ENCODE data around the gene TOB1.

TOB1 gene

DNA sequence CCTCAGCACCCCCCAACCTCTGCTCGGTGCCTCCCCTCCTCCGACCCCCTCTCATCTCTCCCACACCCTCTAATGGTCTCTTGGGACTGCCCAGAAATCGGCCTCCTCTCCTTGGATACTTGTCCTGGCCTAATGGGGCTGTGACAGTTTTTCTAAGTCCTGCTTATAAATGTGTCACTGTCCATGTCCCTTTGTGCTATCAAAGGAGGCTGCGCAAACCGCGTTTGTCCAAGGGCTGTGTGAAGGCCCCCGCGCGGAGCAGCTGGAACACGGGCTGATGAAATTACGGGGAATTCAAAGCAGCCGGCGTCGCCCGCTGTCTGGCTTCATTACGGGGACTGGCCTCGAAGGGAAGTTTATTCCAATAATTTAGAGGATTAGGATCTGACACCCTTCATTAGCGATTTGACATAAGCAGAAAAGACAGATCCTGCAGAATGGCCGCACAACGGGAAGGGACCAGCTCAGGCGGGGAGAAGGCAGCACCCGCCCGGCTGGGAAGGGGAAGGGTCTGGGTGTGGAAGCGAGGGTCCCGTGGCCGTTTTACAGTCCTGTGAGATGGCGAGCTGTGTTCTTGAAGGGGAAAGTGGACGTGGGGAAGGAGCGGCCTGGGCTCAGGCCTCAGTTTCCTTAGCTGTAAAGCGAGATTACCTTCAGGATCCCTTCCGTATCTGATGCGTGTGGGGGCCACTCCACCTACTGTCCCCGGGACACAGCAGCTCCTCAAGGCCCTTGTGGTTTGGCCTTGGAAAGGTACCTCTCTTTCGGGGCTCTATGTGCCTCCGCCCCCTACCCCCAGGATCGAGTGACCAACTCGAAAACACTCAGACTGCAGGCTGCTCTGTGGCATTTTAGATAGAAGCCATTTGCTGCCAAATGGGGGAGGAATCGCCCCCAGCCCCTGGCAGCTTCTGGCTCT is 32.4 kb downstream of the TOB1 start:
- DNase-seq (ENCODE audit: extremely low read depth in 1 of 2, low read depth in 1 of 2): no peak

DNA sequence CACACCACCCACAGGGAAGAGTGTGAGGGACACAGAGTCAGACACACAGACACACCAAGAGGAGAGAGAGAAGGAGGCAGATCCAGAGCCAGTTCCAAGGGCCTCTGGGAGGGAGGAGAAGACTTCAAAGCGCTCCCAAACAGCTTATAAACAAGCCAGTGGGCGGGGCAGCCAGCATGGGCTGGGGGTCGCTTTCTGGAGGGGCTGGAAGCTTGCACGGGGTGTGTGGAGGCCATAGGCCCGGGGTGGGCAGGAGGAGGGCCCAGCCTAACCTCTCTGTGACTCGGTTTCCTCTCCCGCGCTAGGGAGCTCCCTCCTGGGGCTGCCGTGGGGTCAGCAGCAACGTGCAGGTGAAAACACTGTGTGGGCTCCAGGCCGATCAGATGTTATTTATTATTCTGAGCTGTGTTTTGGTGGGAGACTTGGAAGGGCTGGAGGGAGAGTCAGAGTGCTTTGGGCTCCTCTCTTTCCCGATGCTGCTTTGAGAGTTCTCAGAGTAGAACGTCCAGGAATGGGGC is 33.2 kb downstream of the TOB1 start:
- DNase-seq (ENCODE audit: extremely low read depth in 1 of 2, low read depth in 1 of 2): no peak

DNA sequence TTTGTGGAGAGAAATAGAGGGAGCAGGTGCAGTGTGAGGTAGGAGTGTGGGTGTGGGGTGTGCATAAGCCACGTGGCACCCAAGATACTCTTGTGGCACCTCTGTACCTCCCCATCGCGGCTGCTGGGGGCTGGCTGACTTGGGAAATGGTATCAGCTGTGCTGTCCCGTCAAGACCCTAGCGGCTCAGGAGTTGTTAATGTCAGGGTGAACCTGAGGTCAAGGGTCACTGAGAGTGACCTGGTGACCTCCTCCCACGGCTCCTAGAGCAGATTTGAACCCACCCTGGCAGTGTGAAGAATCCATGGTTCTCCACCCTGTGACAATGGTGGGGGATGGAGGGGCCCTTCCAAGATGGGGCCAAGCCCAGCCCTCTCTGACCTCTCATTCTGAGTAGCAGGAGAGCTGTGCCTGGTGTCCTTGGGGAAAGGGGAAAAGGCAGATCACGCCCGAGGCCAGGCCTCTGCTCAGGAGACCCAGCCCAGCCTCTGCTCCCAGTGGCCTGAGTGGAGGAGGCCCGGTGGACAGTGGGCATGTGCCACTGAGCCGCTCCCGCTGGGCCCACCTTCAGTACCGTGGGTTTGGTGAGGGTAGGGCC is 33.8 kb downstream of the TOB1 start:
- DNase-seq (ENCODE audit: extremely low read depth in 1 of 2, low read depth in 1 of 2): no peak

DNA sequence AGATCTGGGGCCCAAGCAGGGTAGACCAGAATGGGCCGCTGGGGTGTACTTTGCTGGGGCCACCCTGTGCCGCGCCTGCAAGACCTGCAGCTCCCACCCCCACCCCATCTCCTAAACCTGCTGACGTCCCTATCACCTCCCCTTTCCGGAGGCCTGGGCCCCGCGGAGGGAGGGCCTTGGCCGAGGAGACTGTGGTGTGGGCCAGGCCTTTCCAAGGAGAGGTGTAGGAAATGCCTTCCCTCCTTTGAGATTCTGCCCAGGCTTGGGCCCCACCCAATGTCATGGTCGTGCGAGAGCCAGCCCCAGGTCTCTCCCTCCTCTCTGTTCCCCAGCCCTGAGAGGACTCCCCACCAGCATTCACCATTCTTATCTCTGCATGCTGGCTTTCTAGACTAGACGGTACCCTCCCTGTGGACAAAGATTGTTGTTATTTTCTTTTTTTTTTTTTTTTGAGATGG is 34.7 kb downstream of the TOB1 start:
- no peak for DNase-seq (ENCODE audit: extremely low read depth in 1 of 2, low read depth in 1 of 2)

DNA sequence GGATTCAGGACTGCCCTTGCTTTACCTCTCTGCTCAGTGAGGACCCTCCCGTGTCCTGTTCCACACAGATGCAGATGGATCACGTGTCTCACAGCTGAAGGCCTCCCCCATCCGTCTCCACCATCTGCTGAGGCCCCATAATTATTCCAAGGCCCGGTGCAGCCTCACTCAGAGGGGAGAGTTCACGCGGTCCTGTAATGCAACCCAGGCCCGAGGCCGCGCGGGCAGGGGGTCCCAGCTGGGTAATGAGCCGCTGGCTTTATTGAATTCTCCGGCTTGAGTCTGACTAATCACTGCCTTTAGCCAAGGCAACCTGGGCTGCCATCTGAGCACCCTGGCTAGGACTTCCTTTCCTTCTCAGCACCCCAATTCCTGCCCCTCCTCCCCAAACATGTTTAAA is 35.2 kb downstream of the TOB1 start:
- no peak for DNase-seq (ENCODE audit: extremely low read depth in 1 of 2, low read depth in 1 of 2)

DNA sequence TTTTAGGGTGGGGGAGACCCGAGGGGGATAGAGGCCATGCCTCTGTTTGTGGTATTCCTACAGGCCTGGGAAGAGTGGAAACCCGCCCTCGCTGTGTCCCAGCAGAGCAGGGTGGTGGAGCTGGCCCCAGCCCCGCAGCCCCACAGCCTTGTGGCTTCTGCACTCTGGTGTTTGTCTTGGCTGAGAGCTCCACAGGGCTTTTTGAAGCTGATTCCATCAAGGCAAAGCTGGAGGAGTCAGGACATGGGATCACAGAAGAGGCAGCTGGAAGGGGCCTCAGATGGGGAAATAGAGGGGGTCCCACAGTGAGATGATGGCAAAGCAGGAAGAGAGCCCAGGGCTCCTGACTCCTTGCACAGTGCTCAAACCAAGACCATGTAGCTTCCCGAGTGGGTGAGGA is 35.8 kb downstream of the TOB1 start:
- no peak for DNase-seq (ENCODE audit: extremely low read depth in 1 of 2, low read depth in 1 of 2)

DNA sequence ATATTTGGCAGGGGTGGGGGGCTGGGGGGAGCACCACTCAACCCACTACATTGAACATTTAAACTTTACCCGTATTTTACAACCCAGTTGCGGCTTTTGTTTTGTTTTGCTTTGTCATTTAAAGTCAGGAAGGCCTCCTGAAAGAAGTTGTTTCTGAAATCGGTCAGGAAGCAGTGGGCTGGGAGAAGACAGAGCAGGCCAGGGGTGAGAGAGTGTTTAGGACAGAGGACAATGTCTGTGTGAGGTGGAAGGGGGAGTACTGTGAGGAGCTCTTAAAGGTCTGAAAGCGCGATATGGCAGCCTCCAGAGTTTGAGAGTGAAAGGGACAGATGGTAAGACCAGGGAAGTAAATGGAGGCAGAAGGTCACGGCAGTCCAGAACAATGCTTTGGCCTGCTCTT is 36.8 kb downstream of the TOB1 start:
- DNase-seq (ENCODE audit: extremely low read depth in 1 of 2, low read depth in 1 of 2): no peak

DNA sequence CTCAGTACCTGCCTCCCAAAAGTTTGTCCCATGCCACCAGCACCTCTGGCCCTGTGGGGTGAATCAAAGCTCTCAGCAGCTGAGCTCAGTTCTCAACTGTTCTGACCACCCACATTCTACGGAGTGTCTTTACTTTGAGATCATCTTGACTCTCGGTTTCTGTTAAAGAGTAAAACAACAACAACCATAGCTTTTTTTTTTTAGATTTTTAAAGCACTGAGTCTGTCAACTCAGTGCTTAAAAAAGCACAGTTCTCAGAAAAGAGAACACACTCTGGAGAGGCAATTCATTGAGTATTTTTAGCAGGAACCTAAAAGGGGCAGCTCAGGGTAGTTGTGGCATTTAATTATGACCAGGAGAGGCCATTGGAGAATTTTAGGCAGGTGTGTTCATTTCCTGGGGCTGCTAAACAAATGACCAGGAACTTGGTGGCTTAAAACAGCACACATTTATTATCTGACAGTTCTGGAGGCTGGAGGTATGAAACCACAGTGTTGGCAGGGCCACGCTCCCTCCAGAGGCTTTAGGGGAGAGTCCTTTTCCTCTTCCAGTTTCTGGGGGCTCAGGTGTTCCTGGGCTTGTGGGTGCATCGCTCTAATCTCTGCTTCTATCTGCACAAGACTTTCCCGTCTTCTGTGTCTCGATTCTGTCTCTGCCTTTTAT is 37.5 kb downstream of the TOB1 start:
- DNase-seq (ENCODE audit: extremely low read depth in 1 of 2, low read depth in 1 of 2): no peak

DNA sequence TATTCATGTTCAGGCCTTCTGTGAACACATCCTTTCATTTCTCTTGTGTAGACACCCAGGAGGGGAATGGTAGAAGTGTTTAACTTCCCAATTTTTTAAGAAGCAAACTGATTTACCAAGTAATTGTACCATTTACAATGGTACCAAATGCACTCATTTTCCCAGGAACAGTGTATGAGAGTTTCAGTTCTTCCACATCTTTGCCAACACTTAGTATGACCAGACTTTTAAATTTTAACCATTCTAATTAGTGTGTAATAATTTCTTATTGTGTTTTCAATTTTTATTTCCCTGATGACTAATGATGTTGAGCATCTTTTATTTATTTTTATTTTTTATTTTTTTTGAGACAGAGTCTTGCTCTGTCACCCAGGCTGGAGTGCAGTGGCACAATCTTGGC is 41.0 kb downstream of the TOB1 start:
- DNase-seq (ENCODE audit: extremely low read depth in 1 of 2, low read depth in 1 of 2): no peak

DNA sequence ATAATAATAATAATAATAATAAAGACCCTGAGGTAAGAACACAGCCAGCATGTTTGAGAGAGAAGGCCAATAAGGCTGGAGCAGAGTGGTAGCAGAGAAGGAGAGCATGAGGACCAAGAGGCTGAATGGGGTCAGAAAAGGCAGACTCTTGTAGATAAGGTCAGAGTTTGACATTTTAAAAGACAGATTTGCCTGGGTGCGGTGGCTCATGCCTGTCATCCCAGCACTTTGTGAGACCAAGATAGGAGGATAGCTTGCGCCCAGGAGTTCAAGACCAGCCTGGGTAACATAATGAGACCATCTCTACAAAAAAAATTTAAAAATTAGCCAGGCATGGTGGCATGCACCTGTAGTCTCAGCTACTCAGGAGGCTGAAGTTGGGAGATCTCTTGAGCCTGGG is 41.7 kb downstream of the TOB1 start:
- DNase-seq (ENCODE audit: extremely low read depth in 1 of 2, low read depth in 1 of 2): no peak

DNA sequence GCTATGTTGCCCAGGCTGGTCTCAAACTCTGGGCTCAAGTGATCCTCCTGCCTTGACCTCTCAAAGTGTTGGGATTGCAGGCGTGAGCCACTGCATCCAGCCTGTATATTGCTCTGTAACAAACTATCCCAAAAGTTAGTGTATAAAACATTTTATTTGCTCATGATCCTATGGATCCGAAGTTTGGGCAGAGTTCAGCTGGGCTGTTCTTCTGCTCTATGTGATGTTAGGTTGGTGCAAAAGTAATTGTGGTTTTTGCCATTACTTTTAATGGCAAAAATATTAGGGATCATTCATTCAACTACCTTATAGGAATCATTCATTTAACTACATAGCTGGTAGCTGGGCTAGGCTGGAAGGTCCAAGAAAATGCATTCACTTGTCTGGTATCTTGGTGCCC is 43.6 kb downstream of the TOB1 start:
- DNase-seq (ENCODE audit: extremely low read depth in 1 of 2, low read depth in 1 of 2): no peak

DNA sequence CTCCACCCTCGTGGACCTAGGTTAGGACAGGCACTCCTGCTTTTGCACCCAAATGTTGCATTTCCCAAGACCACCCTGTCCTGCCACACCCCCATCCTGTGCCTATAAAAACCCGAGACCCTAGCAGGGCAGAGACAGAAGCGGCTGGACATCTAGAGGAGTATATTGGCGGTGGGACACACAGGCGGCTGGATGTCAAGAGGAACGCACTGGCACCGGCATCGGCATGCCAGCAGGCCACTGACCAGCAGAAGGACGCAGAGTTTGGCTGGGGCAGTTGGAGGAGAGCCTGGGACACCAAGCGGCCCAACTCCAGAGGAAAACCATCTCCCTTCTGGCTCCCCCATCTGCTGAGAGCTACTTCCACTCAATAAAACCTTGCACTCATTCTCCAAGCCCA is 45.5 kb downstream of the TOB1 start:
- no peak for DNase-seq (ENCODE audit: extremely low read depth in 1 of 2, low read depth in 1 of 2)

DNA sequence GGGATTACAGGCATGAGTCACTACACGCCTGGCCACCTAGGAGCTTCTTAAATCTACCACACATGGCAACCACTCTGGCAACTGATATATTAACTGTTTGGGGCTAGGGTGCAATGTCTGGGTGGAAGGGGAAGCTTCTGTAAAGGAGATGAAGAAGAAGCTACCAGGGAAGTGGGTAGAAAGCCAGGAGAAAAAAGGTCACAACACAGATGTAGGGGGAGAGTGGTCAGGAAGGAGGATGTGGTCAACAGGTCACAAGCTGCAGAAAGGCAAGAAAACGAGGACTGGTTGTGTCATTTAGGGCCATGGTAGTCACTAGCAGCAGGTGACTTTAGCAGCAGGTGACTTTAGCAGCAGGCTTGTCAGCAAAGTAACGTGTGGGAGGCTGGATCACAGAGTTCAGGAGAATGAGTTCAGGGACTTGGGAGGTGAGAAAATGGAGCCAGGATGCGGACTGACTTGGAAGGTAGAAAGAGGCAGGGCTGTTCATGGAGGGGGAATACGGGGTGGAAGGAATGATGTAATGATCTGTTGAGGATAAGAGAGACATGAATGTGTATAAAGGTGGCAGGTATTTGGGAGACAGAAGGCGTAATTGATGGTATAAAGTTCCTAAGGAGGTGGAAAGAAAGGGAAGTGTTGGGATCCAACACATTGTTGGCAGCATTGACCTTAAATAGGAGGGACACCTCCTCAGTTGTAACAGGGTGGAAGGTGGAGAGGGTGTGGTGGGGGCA is 47.1 kb downstream of the TOB1 start:
- DNase-seq (ENCODE audit: extremely low read depth in 1 of 2, low read depth in 1 of 2): no peak

DNA sequence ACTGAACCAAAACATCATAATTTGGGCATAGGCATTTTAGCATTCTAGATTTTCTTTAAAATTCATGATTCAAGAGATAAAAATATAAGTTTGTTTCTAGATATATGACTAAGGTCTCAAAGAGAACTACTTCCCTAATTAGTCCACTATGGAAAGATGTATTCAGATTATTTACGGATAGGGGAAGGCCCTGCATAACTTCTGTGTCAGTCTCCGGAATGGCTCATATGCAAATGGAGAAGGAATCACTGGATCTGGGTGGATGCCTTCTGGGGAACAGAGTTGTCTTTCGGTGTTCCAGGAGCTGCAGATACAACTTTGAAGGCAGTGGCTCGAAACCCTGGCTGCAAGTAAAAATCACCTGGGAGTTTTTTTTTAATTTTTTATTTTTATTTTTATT is 47.9 kb downstream of the TOB1 start:
- DNase-seq (ENCODE audit: extremely low read depth in 1 of 2, low read depth in 1 of 2): no peak

DNA sequence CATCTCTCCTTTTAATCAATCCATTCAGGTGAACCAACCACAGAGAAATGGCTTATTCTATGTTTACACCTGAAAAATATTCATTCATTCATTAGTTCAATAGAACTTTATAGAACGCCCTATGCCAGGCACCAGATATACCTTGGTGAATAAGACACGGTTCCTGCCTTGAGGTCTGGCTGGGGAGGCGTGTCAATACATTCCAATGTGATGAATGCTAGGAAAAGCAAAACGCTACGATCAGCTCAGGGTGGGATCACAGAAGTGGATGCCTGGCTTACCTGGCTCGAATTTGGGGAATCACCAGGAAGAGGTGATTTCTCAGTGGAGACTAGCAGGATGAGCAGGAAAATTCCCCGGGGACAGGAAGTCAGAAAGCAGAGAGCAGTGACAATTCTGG is 48.3 kb downstream of the TOB1 start:
- DNase-seq (ENCODE audit: extremely low read depth in 1 of 2, low read depth in 1 of 2): no peak

DNA sequence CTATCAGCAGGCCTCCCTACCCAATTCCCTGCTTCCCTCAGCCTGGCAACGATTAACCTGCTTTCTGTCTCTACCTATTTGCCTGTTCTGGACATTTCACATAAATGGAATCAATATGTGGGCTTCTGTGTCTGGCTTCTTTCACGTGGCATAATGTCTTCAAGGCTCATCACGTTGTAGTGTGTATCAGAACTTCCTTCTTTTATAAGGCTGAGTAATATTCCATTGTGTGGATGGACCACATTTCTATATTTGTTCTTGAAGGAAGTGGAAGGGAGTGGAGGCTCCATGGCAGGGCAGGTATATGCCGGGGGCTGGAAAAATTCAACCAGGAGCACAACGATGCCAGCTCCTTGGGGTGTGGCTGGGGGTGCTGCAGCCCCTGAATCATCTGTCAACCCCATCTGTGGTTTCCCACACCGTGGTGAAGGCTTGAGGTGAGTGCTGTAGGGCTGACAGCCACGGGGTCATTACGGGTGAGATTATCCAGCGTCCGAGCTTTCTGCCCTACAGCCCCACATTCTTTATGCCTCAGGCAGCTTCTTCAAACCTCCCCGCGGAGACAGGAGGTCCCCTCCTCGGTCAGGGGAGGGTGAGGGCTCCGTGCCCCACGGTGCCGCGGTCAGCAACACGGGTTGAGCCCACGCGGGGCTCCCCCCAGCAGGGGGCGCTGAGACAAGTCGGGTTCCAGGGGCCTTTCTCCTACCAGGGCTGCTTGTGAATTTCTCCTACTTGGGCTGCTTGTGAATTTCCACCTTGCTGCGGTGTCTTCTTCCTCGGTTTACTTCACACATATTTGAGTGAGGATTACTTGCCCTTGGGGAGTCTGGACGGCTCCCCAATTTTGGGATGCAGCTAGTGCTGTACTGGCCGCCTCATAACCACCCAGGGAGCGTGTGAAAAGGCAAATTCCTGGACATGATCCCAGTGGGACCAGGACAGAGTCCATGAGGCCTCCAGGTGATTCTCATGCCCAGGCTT is 49.1 kb downstream of the TOB1 start:
- DNase-seq (ENCODE audit: extremely low read depth in 1 of 2, low read depth in 1 of 2): peak; percentile 6 to 45

DNA sequence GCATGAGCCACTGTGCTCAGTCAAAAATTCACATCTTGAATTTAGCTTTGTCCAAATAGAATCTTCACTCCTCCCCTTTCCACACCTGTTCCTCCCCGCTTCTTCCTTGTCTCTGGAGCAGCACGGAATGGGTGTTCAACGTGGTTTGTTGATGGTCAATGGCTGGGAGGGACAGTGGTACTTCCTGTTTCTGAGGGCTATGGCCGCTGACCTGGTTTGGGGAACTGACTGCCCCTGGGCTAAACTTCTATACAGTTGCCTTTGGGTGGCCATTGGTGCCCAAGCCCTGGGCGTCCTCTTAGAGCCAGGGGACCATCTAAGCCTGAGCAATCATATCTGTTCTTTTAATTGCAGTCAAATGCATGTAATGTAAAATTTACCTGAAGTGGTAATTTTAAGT is 49.9 kb downstream of the TOB1 start:
- DNase-seq (ENCODE audit: extremely low read depth in 1 of 2, low read depth in 1 of 2): no peak

DNA sequence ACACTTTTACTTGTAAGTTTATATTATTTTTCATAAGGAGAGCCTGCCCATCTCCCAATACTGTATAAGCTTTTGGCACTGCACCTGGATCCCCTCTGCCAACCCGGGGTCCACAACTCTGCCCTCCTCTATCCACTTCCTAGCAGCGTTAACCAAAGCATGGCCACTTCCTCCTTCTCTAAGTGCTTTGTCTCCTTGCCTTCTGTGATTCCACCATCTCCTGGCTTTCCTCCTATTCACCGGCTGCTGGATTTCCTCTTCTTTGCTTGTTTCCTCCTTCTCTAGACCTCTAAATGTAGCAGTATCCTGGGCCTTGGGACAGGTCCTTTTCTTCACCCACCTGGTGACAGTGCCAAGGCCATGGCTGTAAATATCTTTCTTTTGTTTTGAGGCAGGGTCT is 50.8 kb downstream of the TOB1 start:
- no peak for DNase-seq (ENCODE audit: extremely low read depth in 1 of 2, low read depth in 1 of 2)

DNA sequence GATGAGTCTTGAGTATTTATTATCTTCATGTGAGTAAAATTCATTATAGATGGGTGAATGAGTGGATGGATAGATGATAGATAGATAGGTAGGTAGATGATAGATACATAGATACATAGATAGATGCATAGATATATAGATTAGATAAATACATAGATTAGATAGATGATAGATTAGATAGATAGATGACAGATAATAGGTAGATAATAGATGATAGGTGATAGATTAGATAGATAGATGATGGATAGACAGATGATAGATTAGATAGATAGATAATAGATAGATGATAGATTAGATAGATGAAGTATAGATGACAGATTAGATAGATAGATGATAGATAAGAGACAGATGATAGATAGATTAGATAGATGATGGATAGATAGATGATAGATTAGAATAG is 52.6 kb downstream of the TOB1 start:
- DNase-seq (ENCODE audit: extremely low read depth in 1 of 2, low read depth in 1 of 2): no peak
